K562 (cell line): ENCODE measurements around the gene PAM. TPM values are rescaled to one million over a fixed set of nuclear protein-coding genes. Genes with fewer than 3 reads are reported as not detected.

Experiments used
- ATAC-seq: fragments of 200-7000 bp; cut with Tn5 transposase; 3 replicates; pipeline ENCODE4 v1.9.1; 2020; ENCODE audit warnings: moderate library complexity
- BruUV-seq: library from RNA; stranded (reverse); fragments of 400-500 nt; replicated peaks from 2 replicates; lab custom pipeline; 2021; lab: Mats Ljungman, UMichigan
- CTCF ChIA-PET: fragments of 300-600 bp; formaldehyde crosslinking; extraction: SDS; loops from one replicate; lab custom pipeline; 2021; ENCODE audit warnings: low intra/inter-chr PET ratio; lab: Yijun Ruan, JAX
- POLR2A ChIA-PET: fragments of 300-600, 350-650 bp; sonication (Branson Sonifier 250); formaldehyde crosslinking; extraction: SDS; loops from one replicate; lab custom pipeline; 2021; ENCODE audit warnings: antibody characterized with exemption, inconsistent platforms; lab: Yijun Ruan, JAX
- DNase-seq, 4 experiments: peaks; one replicate each; pipeline versions ENCODE4 v3.0.0 to v3.0.0-alpha.2; 2011 to 2018; ENCODE audit warnings: low spot score in 3 of 4, mixed read lengths in 3 of 4; ENCODE audit errors: extremely low read depth in 1 of 4
- FAIRE-seq: peaks from 2 replicates; lab custom pipeline; 2011; peaks lifted over from hg19 to GRCh38; lab: Jason Lieb, UNC
- H2AFZ ChIP-seq: 2 replicates; pipeline ENCODE4 v1.6.0; 2011; ENCODE audit warnings: low read depth, low read length, control low read depth, inconsistent platforms
- H3K27ac ChIP-seq: fragments of 200-600 bp; 3 replicates; pipeline ENCODE4 v1.8.0; 2011; ENCODE audit warnings: low read depth, mild to moderate bottlenecking, control low read depth, inconsistent platforms, low read length, moderate library complexity, mixed read lengths; ENCODE audit errors: extremely low read depth
- H3K27me3 ChIP-seq, 2 experiments: fragments of 300-600 bp in 1 of 2; 2 replicates in 1 of 2; 3 replicates in 1 of 2; pipeline versions ENCODE4 v1.6.0 to v1.8.0; 2011; ENCODE audit warnings: inconsistent platforms in 2 of 2, low read length in 2 of 2, mild to moderate bottlenecking in 1 of 2, mixed read lengths in 1 of 2, moderate library complexity in 1 of 2; ENCODE audit not compliant: control insufficient read depth in 2 of 2, insufficient read depth in 2 of 2
- H3K36me3 ChIP-seq: fragments of 300-600 bp; 3 replicates; pipeline ENCODE4 v1.8.0; 2011; ENCODE audit warnings: mild to moderate bottlenecking, low read length, inconsistent platforms; ENCODE audit not compliant: control insufficient read depth, insufficient read depth
- H3K4me1 ChIP-seq, 2 experiments: fragments of 200-600 bp in 1 of 2; replicated peaks in 1 of 2; 2 replicates in 1 of 2; 3 replicates in 1 of 2; pipeline versions ENCODE4 v1.5.1 to v1.8.0; 2011; ENCODE audit warnings: inconsistent platforms in 2 of 2, low read length in 2 of 2, mild to moderate bottlenecking in 1 of 2, mixed read lengths in 1 of 2, moderate library complexity in 1 of 2; ENCODE audit not compliant: control insufficient read depth in 2 of 2, insufficient read depth in 2 of 2
- H3K4me2 ChIP-seq: 2 replicates; pipeline ENCODE4 v1.6.1; 2011; ENCODE audit warnings: low read length, control low read depth, inconsistent platforms, mixed read lengths; ENCODE audit not compliant: insufficient read depth
- H3K4me3 ChIP-seq: fragments of 200-600 bp; sonication (generic), shearing (Covaris generic); 2 replicates; pipeline ENCODE4 v1.5.1; 2016; ENCODE audit warnings: control low read depth, inconsistent platforms
- H3K79me2 ChIP-seq: fragments of 200-600 bp; 3 replicates; pipeline ENCODE4 v1.8.0; 2011; ENCODE audit warnings: low read length, inconsistent platforms; ENCODE audit not compliant: control insufficient read depth, insufficient read depth
- H3K9ac ChIP-seq, 2 experiments: 2 replicates each; pipeline versions ENCODE4 v1.6.0 to v1.6.1; 2011; ENCODE audit warnings: low read depth in 2 of 2, low read length in 2 of 2, control low read depth in 1 of 2, inconsistent platforms in 1 of 2, mild to moderate bottlenecking in 1 of 2, mixed read lengths in 1 of 2; ENCODE audit not compliant: insufficient read depth in 1 of 2
- H3K9me1 ChIP-seq: one replicate; pipeline ENCODE4 v1.6.0; 2011; ENCODE audit warnings: inconsistent platforms, mild to moderate bottlenecking, low read length, moderate library complexity; ENCODE audit not compliant: control insufficient read depth, insufficient read depth
- H3K9me3 ChIP-seq: replicated peaks from 2 replicates; pipeline ENCODE4 v1.5.1; 2011; ENCODE audit warnings: low read depth, low read length, inconsistent platforms; ENCODE audit not compliant: control insufficient read depth, insufficient read depth
- H4K20me1 ChIP-seq: replicated peaks from 2 replicates; pipeline ENCODE4 v1.6.1; 2011; ENCODE audit warnings: low read length, inconsistent platforms, mixed read lengths; ENCODE audit not compliant: control insufficient read depth, insufficient read depth
- CHD4 ChIP-seq: fragments of 200-600 bp; sonication (generic); IDR thresholded peaks from 3 replicates; pipeline ENCODE4 v1.6.1; 2012; ENCODE audit warnings: low read depth, mild to moderate bottlenecking, mixed read lengths, low read length, inconsistent platforms; ENCODE audit not compliant: insufficient read depth, insufficient replicate concordance, poor library complexity, severe bottlenecking
- GTF2A2 ChIP-seq: IDR thresholded peaks from 2 replicates; pipeline ENCODE4 v1.6.1; 2016; ENCODE audit warnings: mild to moderate bottlenecking, missing genetic modification characterization, missing compliant biosample characterization
- HOXB6 ChIP-seq: fragments of 250-450 bp; sonication (Bioruptor Pico); IDR thresholded peaks from 2 replicates; pipeline ENCODE4 v1.5.1; 2022; ENCODE audit warnings: mild to moderate bottlenecking, borderline replicate concordance
- PPARD ChIP-seq: fragments of 250-450 bp; sonication (Bioruptor Pico); IDR thresholded peaks from 2 replicates; pipeline ENCODE4 v1.8.0; 2022; ENCODE audit warnings: inconsistent platforms, mild to moderate bottlenecking, moderate library complexity
- SP1 ChIP-seq: sonication (generic); formaldehyde crosslinking; IDR thresholded peaks from 2 replicates; pipeline ENCODE4 v1.8.1; 2022; ENCODE audit warnings: mild to moderate bottlenecking, missing genetic modification reagents
- U2AF2 ChIP-seq: fragments of 200-400 bp; formaldehyde crosslinking; optimal IDR thresholded peaks from 2 replicates; pipeline ENCODE3; 2017; ENCODE audit warnings: low read depth, mild to moderate bottlenecking, low read length
- XRCC3 ChIP-seq: fragments of 450-650 bp; IDR thresholded peaks from 2 replicates; pipeline ENCODE4 v1.6.1; 2017; ENCODE audit warnings: mild to moderate bottlenecking, moderate library complexity
- ZNF354B ChIP-seq: fragments of 250-450 bp; sonication (Bioruptor Pico); IDR thresholded peaks from 2 replicates; pipeline ENCODE4 v1.4.0; 2020
- ZNF445 ChIP-seq: fragments of 250-450 bp; sonication (Bioruptor Pico); IDR thresholded peaks from 2 replicates; pipeline ENCODE4 v1.4.0; 2020; ENCODE audit warnings: low read depth, mild to moderate bottlenecking, moderate library complexity
- ZNF75A ChIP-seq: fragments of 450-650 bp; formaldehyde crosslinking; IDR thresholded peaks from 2 replicates; pipeline ENCODE4 v1.4.0; 2020; ENCODE audit warnings: mild to moderate bottlenecking
- WGBS: fragments of 100-300 bp; shearing (Covaris generic); methylation state at CpG from one replicate; pipeline ENCODE4 v1.1.6; 2016; ENCODE audit warnings: low coverage, mixed read lengths; ENCODE audit not compliant: insufficient coverage; ENCODE audit errors: missing lambda C conversion rate; 5-methylcytosine and 5-hydroxymethylcytosine counted together
- in situ Hi-C: fragments of 300-500 bp; cut with MboI; formaldehyde crosslinking; loops from 4 replicates; pipeline ENCODE4 v1.15.0; 2018; ENCODE audit warnings: inconsistent platforms, mixed read lengths
- intact Hi-C: fragments of 100-400 bp; cut with micrococcal nuclease; formaldehyde crosslinking; loops from 2 replicates; pipeline ENCODE4 v1.14.2; 2022
- polyA plus RNA-seq, 8 experiments: library from polyadenylated mRNA; depleted of rRNA in 4 of 8; stranded (reverse) in 5 of 8; unstranded in 3 of 8; fragments of >200 nt; fragmentation: Nextera tagmentation in 2 of 8; fragmentation: Illumina TruSeq in 1 of 8; extraction: Ambion mirVana in 2 of 8; extraction: Trizol in 1 of 8; gene quantifications; 2 replicates each; pipeline versions ENCODE4 v1.2.1 to v1.2.3, GENCODE V29; 2011 to 2014; ENCODE audit warnings: inconsistent platforms in 1 of 8, missing spikeins in 1 of 8
- total RNA-seq, 7 experiments: library from RNA; depleted of rRNA in 6 of 7; stranded (reverse); fragments of >200 nt in 6 of 7; fragmentation: Illumina TruSeq in 2 of 7; extraction: Trizol in 2 of 7; gene quantifications; 2 replicates each; pipeline versions ENCODE4 v1.2.1 to v1.2.3, GENCODE V29; 2011 to 2021; ENCODE audit warnings: low replicate concordance in 1 of 7
- TF ChIP-seq, protein P1 (sequence below): fragments of 150-350 bp; conservative IDR thresholded peaks from 2 replicates; pipeline ENCODE4 v1.6.1; 2014; ENCODE audit warnings: low read length
- TF ChIP-seq, protein P2 (sequence below): fragments of 450-650 bp; IDR thresholded peaks from 2 replicates; pipeline ENCODE4 v1.6.1; 2016; ENCODE audit warnings: missing biosample characterization, missing genetic modification characterization
- TF ChIP-seq, protein P3 (sequence below): fragments of 250-450 bp; sonication (Bioruptor Pico); IDR thresholded peaks from 2 replicates; pipeline ENCODE4 v1.9.0; 2021; ENCODE audit warnings: mild to moderate bottlenecking
- TF ChIP-seq, protein P4 (sequence below): fragments of 450-650 bp; IDR thresholded peaks from 2 replicates; pipeline ENCODE4 v1.7.0; 2016; ENCODE audit warnings: borderline replicate concordance

Gene PAM
- total and polyA plus RNA-seq, 9 of the 15 experiments (the other 6 are each of a cell fraction or from before 2014, with no cell fraction given): 0.39 to 3.1 (median 0.77) TPM

DNA sequence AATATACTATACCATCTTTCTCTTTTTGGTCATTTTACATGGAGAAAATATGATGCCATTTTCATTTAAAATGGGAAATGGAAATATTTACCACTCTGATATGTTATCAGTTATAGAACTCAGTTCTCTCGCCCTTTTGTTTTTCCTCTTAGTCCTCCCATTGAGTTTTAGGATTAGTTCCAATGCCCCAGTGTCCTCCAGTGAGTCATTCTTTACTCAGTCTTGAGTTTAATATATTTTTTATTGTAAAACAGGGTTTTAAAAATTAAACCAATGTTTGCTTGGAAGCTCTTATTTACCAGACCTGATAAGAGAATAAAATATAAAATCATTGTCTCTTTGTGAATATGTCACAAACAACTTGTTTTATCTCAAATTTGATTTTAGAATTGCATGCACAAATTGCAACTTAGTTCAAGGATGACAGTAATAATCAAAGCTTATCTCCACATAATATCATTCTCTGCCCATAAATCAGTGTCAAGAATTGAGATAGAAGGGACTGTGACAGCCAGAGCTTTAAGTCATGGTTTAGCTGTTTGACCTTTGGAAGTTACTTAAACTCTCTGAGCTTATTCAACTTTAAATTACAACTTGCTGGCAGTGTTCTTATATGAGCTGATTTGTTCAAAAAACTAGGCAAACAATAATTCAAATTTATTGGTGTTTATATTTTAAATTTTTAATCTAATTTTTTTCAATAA is 166.4 kb downstream of the PAM start:
- Histone ChIP-seq H3K9me3 (no peaks in the 10 kb centered on the region), H3K27ac (no peak overlapping the region), H3K36me3 (no peaks in the 10 kb centered on the region), H3K79me2 (no peaks in the 10 kb centered on the region), H3K9ac (no peak overlapping the region), H3K9me1 (no peaks in the 10 kb centered on the region), H2AFZ (no peak overlapping the region), H3K27me3 (no peaks in the 10 kb centered on the region), H3K4me1 (no peaks in the 10 kb centered on the region), H4K20me1 (no peaks in the 10 kb centered on the region), H3K4me2 (no peak overlapping the region), H3K4me3 (no peak overlapping the region)
- FAIRE-seq (no peak), ATAC-seq (no peak), DNase-seq (no peak)
- 0% methylated on average over 1 of the region's 1 CpG for WGBS
- BruUV-seq: no TSS peak
- intact Hi-C loops (no loop called here), in situ Hi-C loops (no loop called here)
- CTCF ChIA-PET: no interaction called here
- POLR2A ChIA-PET: interaction anchor here (0.7 kb wide), 1 partner anchor 167 kb away, joined by 3 read pairs; no protein-coding TSS in a partner anchor
- no peak for TF ChIP-seq ZNF445 (CRISPR knock-in tag)
- TF ChIP-seq GTF2A2 (tag): no peak
- TF ChIP-seq, protein P1, sequence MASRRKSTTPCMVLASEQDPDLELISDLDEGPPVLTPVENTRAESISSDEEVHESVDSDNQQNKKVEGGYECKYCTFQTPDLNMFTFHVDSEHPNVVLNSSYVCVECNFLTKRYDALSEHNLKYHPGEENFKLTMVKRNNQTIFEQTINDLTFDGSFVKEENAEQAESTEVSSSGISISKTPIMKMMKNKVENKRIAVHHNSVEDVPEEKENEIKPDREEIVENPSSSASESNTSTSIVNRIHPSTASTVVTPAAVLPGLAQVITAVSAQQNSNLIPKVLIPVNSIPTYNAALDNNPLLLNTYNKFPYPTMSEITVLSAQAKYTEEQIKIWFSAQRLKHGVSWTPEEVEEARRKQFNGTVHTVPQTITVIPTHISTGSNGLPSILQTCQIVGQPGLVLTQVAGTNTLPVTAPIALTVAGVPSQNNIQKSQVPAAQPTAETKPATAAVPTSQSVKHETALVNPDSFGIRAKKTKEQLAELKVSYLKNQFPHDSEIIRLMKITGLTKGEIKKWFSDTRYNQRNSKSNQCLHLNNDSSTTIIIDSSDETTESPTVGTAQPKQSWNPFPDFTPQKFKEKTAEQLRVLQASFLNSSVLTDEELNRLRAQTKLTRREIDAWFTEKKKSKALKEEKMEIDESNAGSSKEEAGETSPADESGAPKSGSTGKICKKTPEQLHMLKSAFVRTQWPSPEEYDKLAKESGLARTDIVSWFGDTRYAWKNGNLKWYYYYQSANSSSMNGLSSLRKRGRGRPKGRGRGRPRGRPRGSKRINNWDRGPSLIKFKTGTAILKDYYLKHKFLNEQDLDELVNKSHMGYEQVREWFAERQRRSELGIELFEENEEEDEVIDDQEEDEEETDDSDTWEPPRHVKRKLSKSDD: no peak
- no peak for TF ChIP-seq SP1 (CRISPR knock-in tag)
- TF ChIP-seq ZNF354B (CRISPR knock-in tag): no peak
- TF ChIP-seq, protein P2, sequence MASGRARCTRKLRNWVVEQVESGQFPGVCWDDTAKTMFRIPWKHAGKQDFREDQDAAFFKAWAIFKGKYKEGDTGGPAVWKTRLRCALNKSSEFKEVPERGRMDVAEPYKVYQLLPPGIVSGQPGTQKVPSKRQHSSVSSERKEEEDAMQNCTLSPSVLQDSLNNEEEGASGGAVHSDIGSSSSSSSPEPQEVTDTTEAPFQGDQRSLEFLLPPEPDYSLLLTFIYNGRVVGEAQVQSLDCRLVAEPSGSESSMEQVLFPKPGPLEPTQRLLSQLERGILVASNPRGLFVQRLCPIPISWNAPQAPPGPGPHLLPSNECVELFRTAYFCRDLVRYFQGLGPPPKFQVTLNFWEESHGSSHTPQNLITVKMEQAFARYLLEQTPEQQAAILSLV (tag): no peak
- no peak for TF ChIP-seq ZNF75A (CRISPR knock-in tag)
- no peak for TF ChIP-seq HOXB6 (CRISPR knock-in tag)
- TF ChIP-seq U2AF2: no peak
- TF ChIP-seq, protein P3, sequence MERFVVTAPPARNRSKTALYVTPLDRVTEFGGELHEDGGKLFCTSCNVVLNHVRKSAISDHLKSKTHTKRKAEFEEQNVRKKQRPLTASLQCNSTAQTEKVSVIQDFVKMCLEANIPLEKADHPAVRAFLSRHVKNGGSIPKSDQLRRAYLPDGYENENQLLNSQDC (CRISPR knock-in tag): no peak
- TF ChIP-seq XRCC3: no peak
- TF ChIP-seq, protein P4, sequence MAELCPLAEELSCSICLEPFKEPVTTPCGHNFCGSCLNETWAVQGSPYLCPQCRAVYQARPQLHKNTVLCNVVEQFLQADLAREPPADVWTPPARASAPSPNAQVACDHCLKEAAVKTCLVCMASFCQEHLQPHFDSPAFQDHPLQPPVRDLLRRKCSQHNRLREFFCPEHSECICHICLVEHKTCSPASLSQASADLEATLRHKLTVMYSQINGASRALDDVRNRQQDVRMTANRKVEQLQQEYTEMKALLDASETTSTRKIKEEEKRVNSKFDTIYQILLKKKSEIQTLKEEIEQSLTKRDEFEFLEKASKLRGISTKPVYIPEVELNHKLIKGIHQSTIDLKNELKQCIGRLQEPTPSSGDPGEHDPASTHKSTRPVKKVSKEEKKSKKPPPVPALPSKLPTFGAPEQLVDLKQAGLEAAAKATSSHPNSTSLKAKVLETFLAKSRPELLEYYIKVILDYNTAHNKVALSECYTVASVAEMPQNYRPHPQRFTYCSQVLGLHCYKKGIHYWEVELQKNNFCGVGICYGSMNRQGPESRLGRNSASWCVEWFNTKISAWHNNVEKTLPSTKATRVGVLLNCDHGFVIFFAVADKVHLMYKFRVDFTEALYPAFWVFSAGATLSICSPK: no peak
- TF ChIP-seq PPARD (CRISPR knock-in tag): no peak
- no peak for TF ChIP-seq CHD4
